Heart left ventricle (tissue), 16 donors: ENCODE results near the gene SHROOM3. TPM values are rescaled to one million over a fixed set of nuclear protein-coding genes. Genes with fewer than 3 reads are reported as not detected.

Experiments used
- ATAC-seq, 4 donors: fragments of 200-7000 bp; cut with Tn5 transposase; one replicate each; pipeline ENCODE4 v1.9.1; 2020 to 2022; ENCODE audit warnings: moderate library complexity in 4 of 4, mild to moderate bottlenecking in 3 of 4, moderate number of reproducible peaks in 1 of 4
- DNase-seq, 5 donors: peaks; one replicate each; pipeline ENCODE4 v3.0.0-alpha.2; 2020
- H3K27ac ChIP-seq, 12 donors: fragments of 200-600 bp; sonication (generic) in 4 of 12; one replicate each; pipeline versions ENCODE4 v1.5.0 to v1.8.0; 2016 to 2022; ENCODE audit warnings: mild to moderate bottlenecking in 2 of 12
- H3K27me3 ChIP-seq, 9 donors: fragments of 200-600 bp; sonication (generic) in 2 of 9; one replicate each; pipeline versions ENCODE4 v1.5.1 to v1.8.0; 2016 to 2022; ENCODE audit warnings: mild to moderate bottlenecking in 3 of 9
- H3K36me3 ChIP-seq, 9 donors: fragments of 200-600 bp; sonication (generic) in 2 of 9; one replicate each; pipeline versions ENCODE4 v1.5.0 to v1.8.0; 2018 to 2022; ENCODE audit warnings: mild to moderate bottlenecking in 2 of 9
- H3K4me1 ChIP-seq, 12 donors: fragments of 200-600 bp; sonication (generic) in 4 of 12; one replicate each; pipeline versions ENCODE4 v1.5.0 to v1.8.0; 2016 to 2022; ENCODE audit warnings: mild to moderate bottlenecking in 3 of 12
- H3K4me3 ChIP-seq, 12 donors: fragments of 200-600 bp; sonication (generic) in 4 of 12; one replicate each; pipeline versions ENCODE4 v1.5.0 to v1.8.0; 2017 to 2022; ENCODE audit warnings: mild to moderate bottlenecking in 9 of 12, moderate library complexity in 4 of 12
- H3K9me3 ChIP-seq, 12 donors: fragments of 200-600 bp; sonication (generic) in 4 of 12; one replicate each; pipeline versions ENCODE4 v1.5.0 to v1.8.0; 2016 to 2022; ENCODE audit warnings: mild to moderate bottlenecking in 1 of 12
- CTCF ChIP-seq, 12 donors: fragments of 200-600 bp; sonication (generic) in 4 of 12; IDR thresholded peaks; one replicate each; pipeline versions ENCODE4 v1.5.0 to v1.8.0; 2018 to 2022; ENCODE audit warnings: antibody characterized with exemption in 12 of 12, mild to moderate bottlenecking in 5 of 12
- POLR2A ChIP-seq, 2 donors: fragments of 450-650 bp; IDR thresholded peaks; one replicate each; pipeline ENCODE4 v1.6.1; 2017; ENCODE audit warnings: antibody characterized with exemption in 2 of 2, mild to moderate bottlenecking in 2 of 2, moderate library complexity in 2 of 2
- WGBS, 4 donors: extraction: QIAGEN DNeasy Blood & Tissue Kit in 2 of 4; methylation state at CpG; one replicate each; pipeline versions ENCODE4 v1.1.5 to v1.1.7; 2013 to 2018; 5-methylcytosine and 5-hydroxymethylcytosine counted together
- intact Hi-C, 10 donors: fragments of 100-400 bp; cut with DNase I; formaldehyde crosslinking; loops; one replicate each; pipeline versions ENCODE4 v1.11.1 to v1.14.2; 2022
- polyA plus RNA-seq, 2 donors: library from polyadenylated mRNA; stranded (reverse); fragments of 200-250 nt; gene quantifications; one replicate each; pipeline ENCODE4 v1.2.3, GENCODE V29; 2013
- total RNA-seq, 9 donors: library from RNA; depleted of rRNA in 2 of 9; stranded (reverse); fragments of >200 nt in 2 of 9; fragmentation: NEBNext Ultra II Directional in 3 of 9; extraction: Animal tissue kit (Norgen Biotek cat#: 25700) in 3 of 9; gene quantifications; one replicate each; pipeline versions ENCODE4 v1.1.0 to v1.2.4, GENCODE V29; 2016 to 2023
- donor health status: ischemic (EF 13 %, LVEDD 7.1; RV severe dilation, severe dysfunction).
- donor health status: healthy with polysubstance abuse.
- donor health status: DM: no; HTN: yes; CAD: no.
- donor health status: DM: no; HTN: no; CAD: no.
- donor health status: ischemic (EF 25% LVEDD 6.9; RV normal size, moderate dysfunction).
- donor health status: ischemic (EF 25% LVEDD 5.7; RV mildly dilated, moderate dysfunction).
- donor health status: healthy.
- donor health status: DM: yes; HTN: yes; CAD: no.
- donor health status: ischemic (EF 35%, LVEDD 5.7; RV mildly dilated, moderate dysfunction).
- donor health status: nonischemic (EF 11% LVEDD 7.7; RV severe dilation, severe dysfunction).
- donor health status: DM: yes; HTN: yes; CAD: no.
- donor health status: PGD.
- donor health status: ischemic (EF 29% LVEDD 5.4; RV normal size, mild dysfunction).
- donor health status: nonischemic (EF 23%, LVEDD 6.1; RV moderate dilation, normal function).

Gene SHROOM3
- total and polyA plus RNA-seq, 11 donors: 4.6 to 38.5 (median 20.3) TPM

GRCh38 chr4:76740866-76741662 lies 306.0 kb downstream of the SHROOM3 start:
- H3K27ac ChIP-seq: peak overlapping the region in 1 of 12 donors; percentile 30
- intact Hi-C loops: loop anchor here in 1 of 10 donors (5.0 kb wide), 1 partner anchor 224 kb away; no protein-coding TSS in a partner anchor
- no peaks in the 10 kb centered on the region for H3K27me3 ChIP-seq
- H3K36me3 ChIP-seq: peaks cover 0 to 18% (median 5%) of the 10 kb centered on the region in 9 donors
- peaks cover 0 to 31% (median 10%) of the 10 kb centered on the region in 12 donors for H3K4me1 ChIP-seq
- DNase-seq (peak in 1 of 5 donors; percentile 62), ATAC-seq (no peak)
- whole genome bisulfite sequencing, 4 donors: 96 to 98% (median 97%) methylated on average over 18 to 85 of the region's 85 CpGs
- TF ChIP-seq POLR2A (IDR thresholded peaks at IDR 0.05): no peak
- TF ChIP-seq CTCF (IDR thresholded peaks at IDR 0.05): no peak
- no peak overlapping the region for H3K4me3 ChIP-seq
- no peaks in the 10 kb centered on the region for H3K9me3 ChIP-seq

- intact Hi-C loops: loop anchor here in 1 of 10 donors (5.0 kb wide), 1 partner anchor 224 kb away; no protein-coding TSS in a partner anchor
- H3K9me3 ChIP-seq: no peaks in the 10 kb centered on the region
- H3K36me3 ChIP-seq: peaks cover 0 to 18% (median 5%) of the 10 kb centered on the region in 9 donors
- no peak for ATAC-seq
- H3K4me3 ChIP-seq: no peak overlapping the region
- TF ChIP-seq CTCF (IDR thresholded peaks at IDR 0.05) (no peak), POLR2A (IDR thresholded peaks at IDR 0.05) (no peak)
- DNase-seq: no peak
- H3K27ac ChIP-seq: no peak overlapping the region
- peaks cover 0 to 31% (median 10%) of the 10 kb centered on the region in 12 donors for H3K4me1 ChIP-seq
- WGBS, 4 donors: 96 to 97% (median 96%) methylated on average over 13 to 26 of the region's 26 CpGs
- H3K27me3 ChIP-seq: no peaks in the 10 kb centered on the region
Measured at GRCh38 chr4:76741663-76742020, 306.6 kb downstream of the SHROOM3 start.

- no peaks in the 10 kb centered on the region for H3K27me3 ChIP-seq
- intact Hi-C loops: loop anchor here in 1 of 10 donors (5.0 kb wide), 1 partner anchor 227 kb away; no protein-coding TSS in a partner anchor
- H3K4me1 ChIP-seq: peaks cover 0 to 10% (median 0%) of the 10 kb centered on the region in 12 donors
- no peak overlapping the region for H3K4me3 ChIP-seq
- no peak overlapping the region for H3K27ac ChIP-seq
- DNase-seq (no peak), ATAC-seq (no peak)
- WGBS, 4 donors: 63 to 77% (median 66%) methylated on average over 1 of the region's 1 CpG
- no peaks in the 10 kb centered on the region for H3K9me3 ChIP-seq
- TF ChIP-seq POLR2A (IDR thresholded peaks at IDR 0.05): no peak
- no peak for TF ChIP-seq CTCF (IDR thresholded peaks at IDR 0.05)
- H3K36me3 ChIP-seq: peaks cover 0 to 13% (median 5%) of the 10 kb centered on the region in 9 donors
Measured at GRCh38 chr4:76744241-76744921, 309.4 kb downstream of the SHROOM3 start.

GRCh38 chr4:76745240-76745639 lies 310.2 kb downstream of the SHROOM3 start:
- no peaks in the 10 kb centered on the region for H3K9me3 ChIP-seq
- no peak overlapping the region for H3K27ac ChIP-seq
- intact Hi-C loops: no loop called here
- no peak for ATAC-seq
- no peak for DNase-seq
- no peaks in the 10 kb centered on the region for H3K27me3 ChIP-seq
- no peak for TF ChIP-seq POLR2A (IDR thresholded peaks at IDR 0.05)
- no peak for TF ChIP-seq CTCF (IDR thresholded peaks at IDR 0.05)
- H3K36me3 ChIP-seq: peaks cover 0 to 5% (median 0%) of the 10 kb centered on the region in 9 donors
- 89 to 95% (median 93%) methylated on average over 1 of the region's 1 CpG for WGBS, 4 donors
- H3K4me1 ChIP-seq: peaks cover 0 to 10% (median 0%) of the 10 kb centered on the region in 12 donors
- H3K4me3 ChIP-seq: no peak overlapping the region
